Measurements from ENCODE around the gene LGI4. TPM values are rescaled to one million over a fixed set of nuclear protein-coding genes. Genes with fewer than 3 reads are reported as not detected.

The LGI4 gene
- polyA plus RNA-seq, 2 of the 4 experiments (the other 2 are of a cell fraction), result 0.06 to 0.09 TPM

DNA sequence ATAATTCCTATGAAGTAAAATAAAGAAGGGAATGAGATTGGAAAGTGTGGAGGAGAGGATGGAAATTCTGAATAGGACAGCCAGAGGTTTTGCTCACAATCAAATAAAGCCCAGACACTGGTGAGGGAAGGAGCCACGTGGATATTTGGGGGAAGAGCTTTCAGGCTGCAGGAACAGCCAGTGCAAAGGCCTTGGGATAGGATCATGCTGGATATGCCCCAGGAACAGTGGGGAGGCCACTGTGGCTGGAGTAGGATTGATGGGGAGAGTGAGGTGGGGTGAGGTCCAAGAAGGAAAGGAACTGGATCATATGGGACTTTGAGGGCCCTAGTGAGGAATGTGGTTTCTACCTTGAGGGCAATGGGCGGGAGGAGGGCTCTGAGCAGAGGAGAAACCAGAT, 15.6 kb upstream of the LGI4 start:
- POLR2A ChIA-PET, result no interaction called here
- CTCF ChIA-PET, result interaction anchor here (1.1 to 7.2 kb wide), 8 partner anchors 8 to 106 kb away, joined by 3 to 82 read pairs (median 12); partner anchors contain the start of genes FXYD1, FXYD3 and LGI4
- Histone ChIP-seq H3K4me3 (no peak overlapping the region), H3K4me2 (no peak overlapping the region), H3K9me3 (no peaks in the 10 kb centered on the region), H3K27ac (no peak overlapping the region), H3K4me1 (peaks cover 8% of the 10 kb centered on the region)
- ATAC-seq (no peak), FAIRE-seq (no peak), DNase-seq (ENCODE audit: low read depth in 1 of 2, low spot score in 1 of 2) (no peak)
- 45% methylated on average over 2 of the region's 2 CpGs for WGBS (ENCODE audit: missing lambda C conversion rate)
- TF ChIP-seq POLR2AphosphoS2 (conservative IDR thresholded peaks at IDR 0.05; ENCODE audit: low read length) (no peak), JUN (IDR thresholded peaks at IDR 0.05) (no peak), POLR2A (IDR thresholded peaks at IDR 0.05; ENCODE audit: low read length) (no peak), CHD4 (IDR thresholded peaks at IDR 0.05; ENCODE audit: borderline replicate concordance) (no peak), BHLHE40 (IDR thresholded peaks at IDR 0.05; ENCODE audit: low read depth, low read length) (no peak), NPAS2 (CRISPR knock-in tag; IDR thresholded peaks at IDR 0.05; ENCODE audit: borderline replicate concordance) (no peak), CBX8 (IDR thresholded peaks at IDR 0.05) (no peak)
- TF ChIP-seq, protein P1, sequence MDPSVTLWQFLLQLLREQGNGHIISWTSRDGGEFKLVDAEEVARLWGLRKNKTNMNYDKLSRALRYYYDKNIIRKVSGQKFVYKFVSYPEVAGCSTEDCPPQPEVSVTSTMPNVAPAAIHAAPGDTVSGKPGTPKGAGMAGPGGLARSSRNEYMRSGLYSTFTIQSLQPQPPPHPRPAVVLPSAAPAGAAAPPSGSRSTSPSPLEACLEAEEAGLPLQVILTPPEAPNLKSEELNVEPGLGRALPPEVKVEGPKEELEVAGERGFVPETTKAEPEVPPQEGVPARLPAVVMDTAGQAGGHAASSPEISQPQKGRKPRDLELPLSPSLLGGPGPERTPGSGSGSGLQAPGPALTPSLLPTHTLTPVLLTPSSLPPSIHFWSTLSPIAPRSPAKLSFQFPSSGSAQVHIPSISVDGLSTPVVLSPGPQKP (IDR thresholded peaks at IDR 0.05; ENCODE audit: low read depth, low read length), result no peak

DNA sequence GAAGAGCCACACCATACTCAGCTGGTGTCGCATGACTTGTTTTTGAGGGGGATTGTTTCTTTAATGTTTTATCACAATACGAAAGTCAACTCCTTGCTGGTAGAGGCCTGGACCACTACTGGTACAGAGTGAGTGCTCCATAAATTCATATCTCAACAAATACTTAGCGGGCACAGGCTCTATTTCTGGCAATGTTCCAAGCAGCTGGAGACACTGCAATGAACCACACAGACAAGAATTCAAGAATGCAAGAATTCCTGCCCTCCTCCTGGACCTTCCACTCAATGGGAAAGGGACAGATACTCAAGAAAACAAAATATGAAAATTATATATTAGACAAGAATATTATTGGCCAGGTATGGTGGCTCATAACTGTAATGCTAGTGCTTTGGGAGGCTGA, 14.6 kb upstream of the LGI4 start:
- WGBS (ENCODE audit: missing lambda C conversion rate), result 86% methylated on average over 3 of the region's 3 CpGs

DNA sequence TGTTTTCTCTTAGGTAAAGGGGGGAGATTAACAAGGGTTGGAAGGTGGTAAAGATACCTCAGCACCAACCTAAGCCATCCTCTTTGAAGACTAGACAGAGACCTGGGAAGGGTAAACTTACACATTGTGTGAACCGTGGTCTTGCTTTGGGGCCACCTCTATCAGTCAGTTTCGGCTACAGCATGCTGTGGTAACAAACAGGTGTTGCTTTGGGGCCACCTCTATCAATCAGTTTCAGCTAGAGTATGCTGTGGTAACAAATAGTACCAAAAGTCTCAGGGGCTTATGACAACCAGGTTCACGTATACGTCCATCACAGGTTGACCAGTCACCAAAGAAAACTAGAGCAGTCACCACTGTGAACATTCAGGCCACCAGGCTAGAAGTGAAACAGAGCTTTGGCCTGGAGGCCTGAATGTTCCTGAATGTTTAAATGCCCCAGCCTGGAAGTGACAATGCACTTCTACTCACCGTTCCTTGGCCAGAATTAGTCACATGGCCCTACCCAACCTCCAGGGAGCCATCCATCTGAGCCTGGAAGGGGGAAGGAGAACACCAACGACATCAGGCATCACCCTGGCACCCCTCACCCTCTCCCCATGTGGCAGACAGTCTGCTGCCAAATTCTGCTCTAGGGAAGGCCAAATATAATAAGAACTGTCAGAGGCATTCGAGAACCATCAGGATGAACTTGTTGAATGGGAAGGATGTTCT, 12.0 kb upstream of the LGI4 start:
- H3K4me2 ChIP-seq, result no peak overlapping the region
- H3K27ac ChIP-seq, result no peak overlapping the region
- peak; percentile 70 for FAIRE-seq
- ChIA-PET POLR2A (no interaction called here), CTCF (interaction anchor here (1.0 to 9.4 kb wide), 6 partner anchors 11 to 80 kb away, joined by 3 to 163 read pairs (median 6); partner anchors contain the start of genes FXYD5 and LGI4)
- peaks cover 36% of the 10 kb centered on the region for H3K4me1 ChIP-seq
- no peaks in the 10 kb centered on the region for H3K9me3 ChIP-seq
- WGBS (ENCODE audit: missing lambda C conversion rate), result 78% methylated on average over 7 of the region's 7 CpGs
- ATAC-seq, result no peak
- H3K4me3 ChIP-seq, result no peak overlapping the region
- TF ChIP-seq NPAS2 (CRISPR knock-in tag; IDR thresholded peaks at IDR 0.05; ENCODE audit: borderline replicate concordance) (no peak), JUNB (IDR thresholded peaks at IDR 0.05) (no peak), POLR2A (IDR thresholded peaks at IDR 0.05; ENCODE audit: low read length) (no peak), FOSB (CRISPR knock-in tag; IDR thresholded peaks at IDR 0.05) (no peak), JUN (IDR thresholded peaks at IDR 0.05) (no peak), HDAC2 (IDR thresholded peaks at IDR 0.05) (no peak)
- TF ChIP-seq, protein P2, sequence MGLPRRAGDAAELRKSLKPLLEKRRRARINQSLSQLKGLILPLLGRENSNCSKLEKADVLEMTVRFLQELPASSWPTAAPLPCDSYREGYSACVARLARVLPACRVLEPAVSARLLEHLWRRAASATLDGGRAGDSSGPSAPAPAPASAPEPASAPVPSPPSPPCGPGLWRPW (IDR thresholded peaks at IDR 0.05), result no peak
- TF ChIP-seq, protein P3, sequence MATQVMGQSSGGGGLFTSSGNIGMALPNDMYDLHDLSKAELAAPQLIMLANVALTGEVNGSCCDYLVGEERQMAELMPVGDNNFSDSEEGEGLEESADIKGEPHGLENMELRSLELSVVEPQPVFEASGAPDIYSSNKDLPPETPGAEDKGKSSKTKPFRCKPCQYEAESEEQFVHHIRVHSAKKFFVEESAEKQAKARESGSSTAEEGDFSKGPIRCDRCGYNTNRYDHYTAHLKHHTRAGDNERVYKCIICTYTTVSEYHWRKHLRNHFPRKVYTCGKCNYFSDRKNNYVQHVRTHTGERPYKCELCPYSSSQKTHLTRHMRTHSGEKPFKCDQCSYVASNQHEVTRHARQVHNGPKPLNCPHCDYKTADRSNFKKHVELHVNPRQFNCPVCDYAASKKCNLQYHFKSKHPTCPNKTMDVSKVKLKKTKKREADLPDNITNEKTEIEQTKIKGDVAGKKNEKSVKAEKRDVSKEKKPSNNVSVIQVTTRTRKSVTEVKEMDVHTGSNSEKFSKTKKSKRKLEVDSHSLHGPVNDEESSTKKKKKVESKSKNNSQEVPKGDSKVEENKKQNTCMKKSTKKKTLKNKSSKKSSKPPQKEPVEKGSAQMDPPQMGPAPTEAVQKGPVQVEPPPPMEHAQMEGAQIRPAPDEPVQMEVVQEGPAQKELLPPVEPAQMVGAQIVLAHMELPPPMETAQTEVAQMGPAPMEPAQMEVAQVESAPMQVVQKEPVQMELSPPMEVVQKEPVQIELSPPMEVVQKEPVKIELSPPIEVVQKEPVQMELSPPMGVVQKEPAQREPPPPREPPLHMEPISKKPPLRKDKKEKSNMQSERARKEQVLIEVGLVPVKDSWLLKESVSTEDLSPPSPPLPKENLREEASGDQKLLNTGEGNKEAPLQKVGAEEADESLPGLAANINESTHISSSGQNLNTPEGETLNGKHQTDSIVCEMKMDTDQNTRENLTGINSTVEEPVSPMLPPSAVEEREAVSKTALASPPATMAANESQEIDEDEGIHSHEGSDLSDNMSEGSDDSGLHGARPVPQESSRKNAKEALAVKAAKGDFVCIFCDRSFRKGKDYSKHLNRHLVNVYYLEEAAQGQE (IDR thresholded peaks at IDR 0.05), result no peak
- DNase-seq (ENCODE audit: low read depth in 1 of 2, low spot score in 1 of 2), result no peak

More for the DNA sequence above, 14.6 kb upstream of the LGI4 start:
- Histone ChIP-seq H3K4me3 (no peak overlapping the region), H3K4me2 (no peak overlapping the region), H3K27ac (no peak overlapping the region), H3K9me3 (no peaks in the 10 kb centered on the region), H3K4me1 (peaks cover 14% of the 10 kb centered on the region)
- FAIRE-seq, result no peak
- no peak for DNase-seq (ENCODE audit: low read depth in 1 of 2, low spot score in 1 of 2)
- ChIA-PET POLR2A (no interaction called here), CTCF (interaction anchor here (1.2 to 9.4 kb wide), 11 partner anchors 8 to 105 kb away, joined by 3 to 163 read pairs (median 5); partner anchors contain the start of genes FXYD3, FXYD5 and LGI4)
- no peak for ATAC-seq
- TF ChIP-seq RCOR1 (IDR thresholded peaks at IDR 0.05; ENCODE audit: low read depth, low read length), result no peak
- TF ChIP-seq CHD4 (IDR thresholded peaks at IDR 0.05; ENCODE audit: borderline replicate concordance), result no peak
- TF ChIP-seq, protein P4, sequence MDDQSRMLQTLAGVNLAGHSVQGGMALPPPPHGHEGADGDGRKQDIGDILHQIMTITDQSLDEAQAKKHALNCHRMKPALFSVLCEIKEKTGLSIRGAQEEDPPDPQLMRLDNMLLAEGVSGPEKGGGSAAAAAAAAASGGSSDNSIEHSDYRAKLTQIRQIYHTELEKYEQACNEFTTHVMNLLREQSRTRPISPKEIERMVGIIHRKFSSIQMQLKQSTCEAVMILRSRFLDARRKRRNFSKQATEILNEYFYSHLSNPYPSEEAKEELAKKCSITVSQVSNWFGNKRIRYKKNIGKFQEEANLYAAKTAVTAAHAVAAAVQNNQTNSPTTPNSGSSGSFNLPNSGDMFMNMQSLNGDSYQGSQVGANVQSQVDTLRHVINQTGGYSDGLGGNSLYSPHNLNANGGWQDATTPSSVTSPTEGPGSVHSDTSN (IDR thresholded peaks at IDR 0.05), result no peak
- TF ChIP-seq, protein P5, sequence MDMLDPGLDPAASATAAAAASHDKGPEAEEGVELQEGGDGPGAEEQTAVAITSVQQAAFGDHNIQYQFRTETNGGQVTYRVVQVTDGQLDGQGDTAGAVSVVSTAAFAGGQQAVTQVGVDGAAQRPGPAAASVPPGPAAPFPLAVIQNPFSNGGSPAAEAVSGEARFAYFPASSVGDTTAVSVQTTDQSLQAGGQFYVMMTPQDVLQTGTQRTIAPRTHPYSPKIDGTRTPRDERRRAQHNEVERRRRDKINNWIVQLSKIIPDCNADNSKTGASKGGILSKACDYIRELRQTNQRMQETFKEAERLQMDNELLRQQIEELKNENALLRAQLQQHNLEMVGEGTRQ (IDR thresholded peaks at IDR 0.05), result no peak
- TF ChIP-seq ESRRA (IDR thresholded peaks at IDR 0.05; ENCODE audit: borderline replicate concordance, low read length), result no peak
- TF ChIP-seq, protein P2 (IDR thresholded peaks at IDR 0.05), result no peak
- no peak for TF ChIP-seq HOXB13 (CRISPR knock-in tag; IDR thresholded peaks at IDR 0.05; ENCODE audit: low read depth)
- TF ChIP-seq, protein P6, sequence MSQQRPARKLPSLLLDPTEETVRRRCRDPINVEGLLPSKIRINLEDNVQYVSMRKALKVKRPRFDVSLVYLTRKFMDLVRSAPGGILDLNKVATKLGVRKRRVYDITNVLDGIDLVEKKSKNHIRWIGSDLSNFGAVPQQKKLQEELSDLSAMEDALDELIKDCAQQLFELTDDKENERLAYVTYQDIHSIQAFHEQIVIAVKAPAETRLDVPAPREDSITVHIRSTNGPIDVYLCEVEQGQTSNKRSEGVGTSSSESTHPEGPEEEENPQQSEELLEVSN (IDR thresholded peaks at IDR 0.05; ENCODE audit: borderline replicate concordance, low read depth), result no peak
- no peak for TF ChIP-seq CBX2 (IDR thresholded peaks at IDR 0.05; ENCODE audit: borderline replicate concordance, low read depth)
- no peak for TF ChIP-seq BHLHE40 (IDR thresholded peaks at IDR 0.05; ENCODE audit: low read depth, low read length)
- TF ChIP-seq PHF8 (IDR thresholded peaks at IDR 0.05; ENCODE audit: borderline replicate concordance, low read depth), result no peak
- TF ChIP-seq FOSB (CRISPR knock-in tag; IDR thresholded peaks at IDR 0.05), result no peak
- no peak for TF ChIP-seq CBX8 (IDR thresholded peaks at IDR 0.05)
- no peak for TF ChIP-seq FOSL2 (IDR thresholded peaks at IDR 0.05)
- no peak for TF ChIP-seq FOSL2 (CRISPR knock-in tag; IDR thresholded peaks at IDR 0.05)

Data from A549 (cell line).